Smooth muscle cell of the brain vasculature (primary cell): Measurements from ENCODE around the gene ANKRD28.
"Not testable (repeated sequence)": the region's sequence is repeated elsewhere in the genome, so short reads cannot be mapped to it uniquely, and the experiment has no call there.

Experiments
- DNase-seq: peaks from one replicate; pipeline ENCODE4 v3.0.0-alpha.2; 2012; ENCODE audit warnings: low read depth, low spot score

The ANKRD28 gene

DNA sequence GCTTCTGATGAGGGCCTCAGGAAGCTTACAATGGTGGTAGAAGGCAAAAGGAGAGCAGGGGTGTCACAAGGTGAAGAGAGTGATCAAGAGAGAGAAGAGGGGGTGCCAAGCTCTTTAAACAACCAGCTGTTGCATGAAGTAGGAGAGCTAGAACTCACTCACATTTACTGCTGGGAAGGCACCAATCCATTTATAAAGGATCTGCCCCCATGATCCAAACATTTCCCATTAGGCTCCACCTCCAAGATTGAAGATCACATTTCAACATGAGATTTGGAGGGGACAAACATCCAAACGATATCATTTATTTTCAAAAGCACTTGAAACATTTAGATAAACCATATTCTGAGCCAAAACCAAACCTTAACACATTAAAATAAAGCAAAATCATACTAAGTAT is 26.3 kb downstream of the ANKRD28 start:
- no peak for DNase-seq

- DNase-seq, result no peak
Measured at GRCh38 chr3:15769256-15769915, 28.4 kb downstream of the ANKRD28 start.

DNA sequence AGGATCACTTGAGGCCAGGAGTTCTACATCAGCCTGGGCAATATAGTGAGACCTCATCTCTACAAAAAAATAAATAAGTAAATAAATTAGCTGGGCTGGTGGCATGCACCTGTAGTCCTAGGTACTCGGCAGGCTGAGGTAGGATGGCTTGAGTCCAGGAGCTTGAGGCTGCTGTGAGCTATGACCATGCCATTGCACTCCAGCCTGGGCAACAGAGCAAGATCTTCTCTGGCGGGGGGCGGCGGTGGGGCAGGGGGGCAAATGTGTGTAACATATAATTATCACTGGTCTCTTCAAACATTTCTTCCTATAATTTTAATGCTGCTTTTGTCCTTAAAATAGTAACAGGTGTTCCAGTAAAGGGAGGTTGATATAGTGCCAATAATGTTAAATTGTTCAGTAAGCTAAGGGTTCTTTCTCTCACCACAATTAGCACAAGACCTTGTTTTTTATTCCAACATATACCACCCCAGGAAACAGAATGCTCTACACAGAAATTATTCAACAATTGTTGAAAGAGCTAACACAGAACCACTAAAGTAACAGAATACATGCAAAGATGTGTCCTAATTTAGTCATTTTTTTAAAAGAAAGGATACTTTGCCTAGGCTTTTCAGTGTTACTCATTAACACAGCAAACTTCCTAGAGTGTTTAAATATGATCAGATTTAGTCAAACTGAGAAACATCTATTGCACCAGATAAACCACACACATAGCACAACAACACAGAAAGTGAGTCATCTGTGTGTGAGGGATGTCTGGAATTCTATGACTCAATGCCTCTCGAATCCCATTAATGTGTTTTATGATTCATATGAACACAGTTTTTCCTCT is 29.1 kb downstream of the ANKRD28 start:
- DNase-seq, result peak; percentile 57

DNA sequence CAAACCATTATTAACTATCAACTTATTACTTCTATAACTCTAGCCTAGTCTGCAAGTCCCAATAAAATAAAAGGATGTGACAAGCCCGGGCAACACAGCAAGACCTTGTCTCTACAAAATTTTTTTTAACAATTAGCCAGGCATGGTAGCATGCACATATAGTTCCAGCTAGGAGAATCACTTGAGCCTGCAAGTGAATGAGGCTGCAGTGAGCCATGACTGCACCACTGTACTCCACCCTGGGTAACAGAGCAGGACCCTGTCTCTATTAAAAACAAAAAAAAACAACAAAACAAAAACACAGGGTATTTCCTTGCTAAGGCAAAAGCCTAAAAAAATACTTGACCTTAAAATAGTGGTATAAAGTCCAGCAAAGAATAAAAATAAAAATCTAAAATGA is 31.4 kb downstream of the ANKRD28 start:
- DNase-seq, result no peak

- DNase-seq, result no peak
Measured at GRCh38 chr3:15758295-15758694, 39.5 kb downstream of the ANKRD28 start.

GRCh38 chr3:15757824-15758223 is 40.0 kb downstream of the ANKRD28 start:
- DNase-seq, result no peak

- no peak for DNase-seq
Measured at GRCh38 chr3:15756505-15756904, 41.3 kb downstream of the ANKRD28 start.

- no peak for DNase-seq
Measured at GRCh38 chr3:15755780-15756179, 42.0 kb downstream of the ANKRD28 start.

GRCh38 chr3:15755181-15755580 is 42.6 kb downstream of the ANKRD28 start:
- DNase-seq, result peak; percentile 37

GRCh38 chr3:15754047-15754446 is 43.7 kb downstream of the ANKRD28 start:
- DNase-seq, result no peak

GRCh38 chr3:15753056-15753710 is 44.6 kb downstream of the ANKRD28 start:
- DNase-seq, result peak; percentile 17

- DNase-seq, result no peak
Measured at GRCh38 chr3:15750879-15751278, 46.9 kb downstream of the ANKRD28 start.

DNA sequence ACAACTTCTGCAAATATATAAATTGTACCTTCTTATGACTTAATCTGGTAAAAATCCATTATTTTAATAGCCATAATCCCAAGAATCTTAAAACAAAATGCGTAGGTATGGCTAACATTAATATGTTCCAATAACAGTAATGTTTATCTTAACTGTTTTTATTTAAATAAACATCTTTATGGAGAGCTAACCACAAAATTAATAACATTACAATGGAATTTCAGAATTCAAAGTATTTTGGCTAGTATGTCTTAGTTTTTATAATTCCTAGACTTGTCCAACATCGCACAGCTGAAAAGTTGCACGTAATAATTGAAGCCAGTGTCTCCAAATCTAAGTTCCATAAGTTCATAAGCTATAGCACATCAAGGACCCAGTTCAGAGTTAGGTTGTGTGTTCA is 47.6 kb downstream of the ANKRD28 start:
- DNase-seq, result no peak

GRCh38 chr3:15745896-15746295 is 51.9 kb downstream of the ANKRD28 start:
- not testable (repeated sequence) for DNase-seq

DNA sequence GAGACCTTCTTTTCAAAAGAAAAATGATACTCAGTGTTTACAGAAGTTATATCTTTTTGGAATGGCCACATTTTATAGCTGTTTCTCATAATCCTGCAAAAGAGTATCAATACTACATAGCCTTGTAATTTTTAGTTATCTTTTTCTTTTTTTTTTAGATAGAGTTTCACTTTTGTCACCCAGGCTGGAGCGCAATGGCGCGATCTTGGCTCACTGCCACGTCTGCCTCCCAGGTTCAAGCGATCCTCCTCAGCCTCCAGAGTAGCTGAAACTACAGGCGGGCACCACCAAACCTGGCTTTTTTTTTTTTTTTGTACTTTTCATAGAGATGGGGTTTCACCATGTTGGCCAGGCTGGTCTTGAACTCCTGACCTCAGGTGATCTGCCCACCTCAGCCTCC is 53.6 kb downstream of the ANKRD28 start:
- no peak for DNase-seq

DNA sequence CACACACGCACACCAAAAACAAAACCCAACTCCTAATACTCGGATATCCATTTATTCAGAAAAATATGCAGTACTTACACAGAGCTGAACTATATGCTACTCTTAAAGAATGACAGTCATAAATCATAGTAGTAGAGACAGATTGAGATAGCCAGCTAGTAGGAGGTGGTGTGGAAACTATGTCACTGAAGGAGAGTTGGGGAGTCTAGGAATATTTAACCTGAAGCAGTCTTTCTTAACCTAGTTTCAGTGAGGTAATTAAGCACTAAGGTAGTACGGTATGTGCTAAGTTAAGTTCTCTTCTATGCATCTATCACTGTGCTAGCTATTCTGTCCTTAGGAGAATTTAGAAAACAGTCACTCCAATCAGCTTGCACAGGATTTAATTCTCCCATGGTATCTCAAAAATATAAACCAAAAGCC is 54.2 kb downstream of the ANKRD28 start:
- DNase-seq, result no peak

- not testable (repeated sequence) for DNase-seq
Measured at GRCh38 chr3:15742236-15742635, 55.5 kb downstream of the ANKRD28 start.

- DNase-seq, result not testable (repeated sequence)
Measured at GRCh38 chr3:15738616-15739005, 59.2 kb downstream of the ANKRD28 start.

DNA sequence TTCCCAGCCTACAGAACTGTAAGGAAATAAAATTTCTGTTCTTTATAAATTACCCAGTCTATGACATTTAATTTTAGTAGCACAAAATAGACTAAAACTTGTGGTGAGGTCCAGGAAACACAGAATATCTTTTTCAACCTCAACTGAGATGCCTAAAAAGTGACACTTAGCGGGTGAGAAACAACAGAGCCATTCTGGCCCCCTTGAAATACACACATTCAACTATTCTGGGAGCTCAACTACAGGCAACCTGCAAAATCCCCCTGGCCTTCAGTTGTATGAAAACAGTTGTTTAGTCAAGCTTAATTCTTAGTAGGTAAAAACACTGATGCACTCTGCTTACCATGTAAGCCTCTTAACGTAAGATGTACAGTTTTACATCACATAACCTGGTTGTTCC is 66.8 kb downstream of the ANKRD28 start:
- no peak for DNase-seq

DNA sequence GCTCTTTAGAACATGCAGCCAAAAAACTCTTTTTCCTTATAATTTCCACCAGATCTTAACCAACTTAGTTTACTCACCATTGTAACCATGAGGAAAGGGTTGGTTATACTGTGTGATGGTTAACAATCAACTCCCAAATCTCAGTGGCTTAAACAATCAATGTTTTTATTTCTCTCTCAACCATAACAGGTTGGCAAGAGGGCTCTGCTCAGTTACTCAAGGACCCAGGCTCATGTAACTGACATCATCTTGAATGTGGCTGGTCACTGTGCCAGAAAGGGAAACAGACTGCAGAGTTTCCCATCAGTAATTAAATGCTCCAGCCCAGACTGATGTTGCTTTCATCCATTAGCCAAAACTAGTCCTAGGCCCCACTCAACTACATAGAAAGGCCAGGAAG is 69.0 kb downstream of the ANKRD28 start:
- no peak for DNase-seq

GRCh38 chr3:15726881-15727280 is 70.9 kb downstream of the ANKRD28 start:
- DNase-seq, result no peak

DNA sequence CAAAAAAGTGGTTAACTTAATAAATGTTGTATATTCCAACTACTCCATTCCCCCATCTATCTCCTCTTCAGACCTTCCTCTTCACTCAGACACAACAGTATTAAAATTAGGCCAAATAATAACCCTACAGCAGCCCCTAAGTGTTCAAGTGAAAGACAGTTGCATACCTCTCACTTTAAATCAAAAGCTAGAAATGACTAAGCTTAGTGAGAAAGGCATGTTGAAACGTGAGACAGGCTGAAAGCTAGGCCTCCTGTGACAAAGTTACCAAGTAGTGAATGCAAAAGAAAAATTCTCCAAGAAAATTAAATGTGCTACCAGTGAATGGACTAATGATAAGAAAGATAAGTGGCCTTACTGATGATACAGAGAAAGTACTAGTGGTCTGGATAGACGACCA is 71.7 kb downstream of the ANKRD28 start:
- DNase-seq, result no peak

DNA sequence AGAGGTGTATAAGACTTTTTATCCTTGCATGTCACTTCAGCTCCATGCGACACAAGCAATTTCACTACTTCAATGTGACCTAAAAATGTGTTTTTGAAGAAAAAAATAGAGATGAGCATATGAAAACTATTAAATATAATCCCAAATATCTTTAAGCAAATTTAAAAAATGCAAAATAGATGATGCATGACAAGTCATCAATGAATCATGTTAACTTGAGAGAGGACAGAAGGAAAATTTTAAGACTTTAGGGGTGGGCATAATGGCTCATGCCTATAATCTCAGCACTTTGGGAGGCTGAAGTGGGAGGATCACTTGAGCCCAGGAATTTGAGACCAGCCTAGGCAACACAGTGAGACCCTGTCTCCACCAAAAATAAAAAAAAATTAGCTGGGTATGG is 73.3 kb downstream of the ANKRD28 start:
- DNase-seq, result no peak
